Neuron (in vitro differentiated cells): Measurements from ENCODE around the gene NCBP2.

Experiments
- H2AFZ ChIP-seq: one replicate; pipeline ENCODE4 v1.6.1; 2013; ENCODE audit warnings: low read depth, mild to moderate bottlenecking, inconsistent platforms, low read length, moderate library complexity
- H3K27me3 ChIP-seq: one replicate; pipeline ENCODE4 v1.6.1; 2013; ENCODE audit warnings: low read length; ENCODE audit not compliant: insufficient read depth
- H3K36me3 ChIP-seq: one replicate; pipeline ENCODE4 v1.6.1; 2013; ENCODE audit warnings: low read length; ENCODE audit not compliant: insufficient read depth
- H3K4me1 ChIP-seq: one replicate; pipeline ENCODE4 v1.6.1; 2013; ENCODE audit warnings: low read length; ENCODE audit not compliant: insufficient read depth
- H3K4me3 ChIP-seq: 2 replicates; pipeline ENCODE4 v1.5.1; 2013; ENCODE audit warnings: mild to moderate bottlenecking, low read length, moderate library complexity
- H3K9me3 ChIP-seq: one replicate; pipeline ENCODE4 v1.6.1; 2013; ENCODE audit warnings: low read length

The NCBP2 gene

DNA sequence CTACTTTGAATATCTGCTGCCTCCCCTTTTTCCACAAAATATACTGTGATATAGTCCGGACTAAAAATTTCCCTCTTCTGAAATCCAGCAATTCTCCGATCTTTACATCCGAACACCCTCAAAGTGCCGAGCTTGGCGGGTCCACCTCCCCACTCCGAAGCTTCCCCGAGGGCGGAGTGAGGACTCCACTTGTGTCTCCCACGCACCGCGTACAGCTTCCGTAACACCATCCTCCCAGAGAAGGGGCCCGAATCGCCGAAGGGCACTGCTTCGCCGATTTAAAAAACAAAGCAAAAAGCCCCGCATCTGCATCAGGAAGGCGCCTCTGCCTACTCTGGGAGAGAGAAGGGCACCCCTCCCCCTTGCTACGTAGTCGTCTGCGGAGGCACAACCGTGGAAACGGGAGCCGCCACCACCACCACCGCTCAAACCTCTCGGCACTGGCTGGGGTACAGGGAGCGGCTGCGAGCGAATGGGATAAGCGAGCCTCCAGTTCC lies 551 bp downstream of the NCBP2 start:
- Histone ChIP-seq H2AFZ (peak overlapping the region; percentile 33), H3K9me3 (no peaks in the 10 kb centered on the region), H3K4me3 (peak overlapping the region; percentile 78), H3K27me3 (no peaks in the 10 kb centered on the region), H3K36me3 (peaks cover 31% of the 10 kb centered on the region), H3K4me1 (peaks cover 17% of the 10 kb centered on the region)

DNA sequence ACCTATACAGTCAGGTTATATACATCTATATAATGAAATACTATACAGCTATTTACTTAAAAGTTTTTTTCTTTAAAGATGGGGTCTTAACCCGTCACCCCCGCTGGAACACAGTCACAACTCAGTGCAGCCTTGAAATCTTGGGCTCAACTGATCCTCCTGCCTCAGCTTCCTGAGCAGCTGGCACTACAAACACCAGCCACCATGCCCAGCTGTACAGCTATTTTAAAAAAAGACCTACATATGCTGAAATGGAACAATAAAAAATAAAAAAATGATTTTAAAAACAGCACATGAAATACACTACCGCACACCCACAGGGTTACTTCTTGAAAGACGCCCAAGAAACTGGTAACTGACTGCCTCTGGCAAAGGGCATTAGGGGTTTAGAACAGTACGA lies 3.8 kb downstream of the NCBP2 start:
- peaks cover 62% of the 10 kb centered on the region for H3K36me3 ChIP-seq
- H3K4me1 ChIP-seq: peaks cover 13% of the 10 kb centered on the region
- H3K4me3 ChIP-seq: no peak overlapping the region

DNA sequence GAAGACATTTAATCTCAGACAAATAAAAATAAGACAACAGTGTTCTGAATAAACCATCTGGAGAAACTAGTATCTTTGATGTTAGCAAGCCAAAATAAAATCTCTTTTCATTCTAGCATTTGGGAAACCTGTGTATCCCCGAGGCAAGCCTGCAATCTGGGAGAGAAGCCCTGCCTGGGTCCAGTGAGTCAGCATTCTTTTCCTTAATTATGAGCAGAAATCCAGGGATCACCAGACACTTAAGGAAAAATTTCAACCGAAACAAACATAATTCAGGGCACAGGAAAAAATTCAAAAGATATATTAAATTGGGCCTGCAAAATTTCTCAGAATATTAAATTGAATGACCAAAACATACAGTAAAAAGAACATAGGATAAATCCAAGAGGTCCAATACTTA lies 4.2 kb downstream of the NCBP2 start:
- Histone ChIP-seq H3K9me3 (no peaks in the 10 kb centered on the region), H2AFZ (no peak overlapping the region), H3K27me3 (no peaks in the 10 kb centered on the region), H3K4me3 (no peak overlapping the region), H3K4me1 (peaks cover 8% of the 10 kb centered on the region), H3K36me3 (peaks cover 62% of the 10 kb centered on the region)

More for the DNA sequence above, 3.8 kb downstream of the NCBP2 start:
- Histone ChIP-seq H3K27me3 (no peaks in the 10 kb centered on the region), H3K9me3 (no peaks in the 10 kb centered on the region), H2AFZ (no peak overlapping the region)

DNA sequence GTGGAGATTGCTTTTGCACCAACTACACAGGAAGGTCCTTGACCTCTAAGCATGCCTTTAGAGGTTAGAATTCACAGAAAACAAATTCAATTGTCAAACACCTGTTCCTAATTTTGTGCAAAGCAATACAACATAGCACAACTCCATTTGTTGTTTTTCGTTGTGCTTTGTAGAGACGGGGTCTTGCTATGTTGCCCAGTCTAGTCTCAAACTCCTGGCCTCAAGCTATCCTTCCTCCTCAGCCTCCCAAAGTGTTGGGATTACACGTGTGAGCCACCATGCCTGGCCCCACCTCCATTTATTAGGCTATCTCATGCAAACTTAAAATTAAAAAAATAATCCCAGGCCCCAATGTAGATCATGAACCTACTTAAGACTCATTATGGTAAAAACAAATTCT lies 6.0 kb downstream of the NCBP2 start:
- Histone ChIP-seq H3K36me3 (peaks cover 74% of the 10 kb centered on the region), H3K4me3 (no peak overlapping the region), H3K9me3 (no peaks in the 10 kb centered on the region), H3K4me1 (peaks cover 8% of the 10 kb centered on the region), H3K27me3 (no peaks in the 10 kb centered on the region), H2AFZ (no peak overlapping the region)

DNA sequence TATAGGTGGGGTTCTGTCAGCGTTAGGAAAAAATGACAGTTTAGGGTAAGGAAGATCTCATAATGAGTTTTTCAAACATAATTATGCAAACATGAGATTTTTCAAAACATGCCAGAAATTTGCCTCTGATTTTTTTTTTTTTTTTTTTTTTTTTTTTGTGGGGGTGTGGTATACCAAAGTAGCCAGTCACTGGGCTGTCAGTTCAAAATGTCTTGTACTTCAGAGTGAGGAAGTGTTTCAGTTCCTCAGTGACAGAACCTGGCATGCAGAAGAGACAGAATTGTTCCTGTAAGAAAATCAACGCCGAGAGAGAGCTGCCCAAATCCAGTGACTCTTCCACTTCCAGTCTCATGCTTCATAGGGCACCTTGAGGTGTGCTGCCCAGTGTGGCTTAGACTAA lies 9.7 kb downstream of the NCBP2 start:
- Histone ChIP-seq H2AFZ (no peak overlapping the region), H3K36me3 (peaks cover 72% of the 10 kb centered on the region), H3K4me3 (no peak overlapping the region), H3K4me1 (no peaks in the 10 kb centered on the region), H3K9me3 (no peaks in the 10 kb centered on the region), H3K27me3 (no peaks in the 10 kb centered on the region)

DNA sequence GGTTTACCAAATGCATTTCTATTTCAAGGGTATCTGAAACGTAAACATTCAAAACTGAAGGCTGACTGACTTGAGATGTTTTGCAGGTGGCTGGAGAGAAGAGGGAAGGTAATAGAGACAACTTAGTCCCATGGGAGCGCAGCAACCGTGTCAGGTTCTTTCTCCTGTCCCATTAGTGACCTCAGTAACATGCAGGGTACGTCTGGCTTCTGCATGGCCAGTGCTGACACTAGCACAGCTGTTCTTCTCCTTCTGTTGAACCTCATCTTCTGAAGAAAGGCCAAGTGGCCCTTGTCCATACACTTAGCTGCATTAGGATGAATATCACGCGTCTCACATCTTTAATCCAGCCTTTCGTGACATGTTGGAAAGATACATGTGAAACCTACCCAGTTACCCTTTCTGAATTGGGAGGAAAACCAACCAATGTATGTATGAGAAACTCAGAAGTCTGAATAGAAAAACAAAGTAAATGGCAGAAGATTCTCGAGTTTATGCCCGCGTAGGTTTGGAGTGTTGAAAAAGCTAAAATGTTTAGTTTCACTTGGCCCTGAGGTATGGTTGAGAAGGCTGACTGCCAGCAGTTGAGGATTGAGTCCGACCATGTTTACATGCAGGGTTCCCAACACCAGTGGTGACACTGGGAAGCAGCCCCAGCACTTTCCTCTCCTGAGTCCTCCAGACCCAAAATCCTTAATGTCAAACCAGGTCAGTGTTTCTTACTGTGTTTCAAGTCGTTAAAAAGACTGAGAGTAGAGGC lies 10.3 kb downstream of the NCBP2 start:
- no peak overlapping the region for H3K4me3 ChIP-seq
- peaks cover 67% of the 10 kb centered on the region for H3K36me3 ChIP-seq
- H3K27me3 ChIP-seq: no peaks in the 10 kb centered on the region
- H3K4me1 ChIP-seq: no peaks in the 10 kb centered on the region
- H2AFZ ChIP-seq: no peak overlapping the region
- H3K9me3 ChIP-seq: no peaks in the 10 kb centered on the region

DNA sequence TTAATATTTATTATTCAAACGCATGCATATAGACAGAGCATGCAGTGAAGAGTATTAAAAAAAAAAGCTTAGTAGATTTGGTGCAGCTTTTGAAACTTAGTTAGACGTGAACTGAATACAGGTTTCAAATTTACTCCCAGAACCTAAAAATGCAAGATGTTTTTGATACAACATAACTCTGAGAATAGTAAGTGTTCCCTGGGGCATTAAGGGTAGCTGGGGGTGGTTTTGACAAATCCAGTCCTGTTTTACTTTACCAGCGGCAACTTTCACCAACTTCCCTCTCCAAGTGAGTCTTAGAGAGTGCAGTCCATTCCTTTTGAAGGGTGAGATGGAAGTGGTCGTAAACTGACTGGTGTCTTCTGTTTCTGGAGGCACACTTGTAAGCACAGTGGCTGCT lies 11.2 kb downstream of the NCBP2 start:
- H3K27me3 ChIP-seq: no peaks in the 10 kb centered on the region
- peaks cover 59% of the 10 kb centered on the region for H3K36me3 ChIP-seq

DNA sequence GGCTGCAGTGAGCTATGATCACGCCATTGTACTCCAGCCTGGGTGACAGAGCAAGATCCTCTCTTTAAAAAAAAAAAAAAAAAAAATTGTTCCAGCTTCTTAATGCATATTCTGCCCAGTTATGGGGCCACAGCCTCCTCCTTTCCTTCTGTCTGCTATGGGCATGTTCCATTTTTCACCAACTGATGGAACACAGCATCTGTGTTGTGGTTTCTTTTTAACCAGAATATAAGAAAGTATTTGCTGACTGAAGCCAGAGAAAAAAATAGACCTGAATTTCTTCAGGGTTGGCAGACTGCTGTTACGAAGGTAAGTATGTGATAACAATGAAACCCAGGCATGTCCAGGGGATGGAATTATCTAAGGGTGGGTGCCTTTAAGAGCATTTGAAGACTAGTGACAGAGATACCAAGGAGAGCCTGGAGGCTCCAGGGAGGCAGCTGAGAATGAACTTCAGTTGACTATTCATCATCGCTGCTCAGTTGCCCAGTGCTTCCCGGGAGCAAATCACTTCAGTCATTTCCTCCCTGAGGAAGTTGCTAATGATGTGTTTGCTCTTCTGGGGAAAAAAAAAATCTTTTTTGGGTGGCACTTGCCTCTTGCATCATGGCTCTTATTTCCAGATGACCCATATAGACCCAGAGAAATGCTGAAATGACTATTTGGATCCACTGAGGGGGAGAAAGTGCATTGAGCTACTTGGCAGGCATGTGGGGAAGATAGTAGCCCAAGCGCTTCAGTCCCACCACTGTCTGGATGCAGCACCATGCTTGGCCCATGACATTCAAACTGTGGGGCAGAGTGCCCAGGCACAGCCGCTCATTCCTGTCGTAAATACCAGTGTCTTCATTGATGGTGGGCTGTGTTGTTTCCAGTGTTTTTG lies 14.5 kb downstream of the NCBP2 start:
- Histone ChIP-seq H3K4me3 (no peak overlapping the region), H3K9me3 (no peaks in the 10 kb centered on the region), H2AFZ (no peak overlapping the region), H3K27me3 (no peaks in the 10 kb centered on the region), H3K36me3 (peaks cover 49% of the 10 kb centered on the region), H3K4me1 (no peaks in the 10 kb centered on the region)

More for the DNA sequence above, 11.2 kb downstream of the NCBP2 start:
- Histone ChIP-seq H2AFZ (no peak overlapping the region), H3K9me3 (no peaks in the 10 kb centered on the region), H3K4me1 (no peaks in the 10 kb centered on the region), H3K4me3 (no peak overlapping the region)

DNA sequence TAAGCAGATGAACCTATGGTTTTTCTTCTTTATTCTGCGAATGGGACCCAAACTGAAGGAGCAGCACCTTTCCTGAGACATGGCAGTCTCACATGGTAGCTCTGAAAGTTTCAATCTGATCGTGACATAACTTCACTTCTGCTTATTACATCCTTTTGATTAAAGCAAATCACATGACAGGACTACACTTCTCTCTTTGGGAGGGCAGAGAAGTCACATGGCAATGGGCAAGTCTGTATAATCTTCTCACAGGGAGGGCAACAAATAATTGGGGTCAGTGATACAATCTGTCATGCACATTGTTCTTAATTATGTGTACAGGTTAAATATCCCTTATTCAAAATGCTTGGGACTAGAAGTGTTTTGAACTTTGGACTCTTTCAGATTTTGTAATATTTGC lies 21.6 kb downstream of the NCBP2 start:
- Histone ChIP-seq H3K4me3 (no peak overlapping the region), H3K27me3 (no peaks in the 10 kb centered on the region), H2AFZ (no peak overlapping the region), H3K9me3 (peaks cover 2% of the 10 kb centered on the region), H3K36me3 (peaks cover 34% of the 10 kb centered on the region), H3K4me1 (no peaks in the 10 kb centered on the region)

DNA sequence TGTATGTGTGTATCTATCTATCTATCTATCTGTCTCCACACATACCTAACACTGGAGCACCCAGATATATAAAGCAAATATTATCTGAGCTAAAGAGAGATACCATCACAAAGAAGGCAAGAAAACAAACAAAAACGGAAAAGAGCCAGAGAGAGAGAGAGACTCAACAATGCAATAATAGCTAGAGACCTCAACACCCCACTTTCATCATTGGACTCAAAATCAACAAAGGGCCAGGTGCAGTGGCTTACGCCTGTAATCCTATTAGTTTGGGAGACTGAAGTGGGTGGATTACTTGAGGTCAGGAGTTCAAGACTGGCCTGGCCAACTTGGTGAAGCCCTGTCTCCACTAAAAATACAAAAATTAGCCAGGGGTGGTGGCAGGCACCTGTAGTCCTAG lies 23.4 kb downstream of the NCBP2 start:
- Histone ChIP-seq H3K36me3 (peaks cover 41% of the 10 kb centered on the region), H3K9me3 (peaks cover 10% of the 10 kb centered on the region), H3K27me3 (no peaks in the 10 kb centered on the region), H3K4me3 (no peak overlapping the region), H3K4me1 (no peaks in the 10 kb centered on the region), H2AFZ (no peak overlapping the region)

DNA sequence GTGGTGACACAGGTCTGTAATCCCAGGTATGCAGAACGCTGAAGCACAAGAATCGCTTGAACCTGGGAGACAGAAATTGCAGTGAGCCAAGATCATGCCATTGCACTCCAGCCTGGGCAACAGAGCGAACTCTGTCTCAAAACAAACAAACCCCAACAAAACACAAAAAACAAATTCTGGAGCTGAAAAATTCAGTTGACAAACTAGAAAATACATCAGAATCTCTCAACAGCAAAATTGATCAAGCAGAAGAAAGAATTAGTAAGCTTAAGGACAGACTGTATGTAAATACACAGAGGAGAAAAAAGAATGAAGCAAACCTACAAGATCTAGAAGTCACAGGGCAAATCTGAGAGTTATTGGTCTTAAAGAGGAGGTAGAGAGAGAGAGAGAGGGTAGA lies 25.3 kb downstream of the NCBP2 start:
- Histone ChIP-seq H3K36me3 (peaks cover 25% of the 10 kb centered on the region), H3K27me3 (no peaks in the 10 kb centered on the region), H2AFZ (no peak overlapping the region), H3K9me3 (peaks cover 10% of the 10 kb centered on the region), H3K4me3 (no peak overlapping the region), H3K4me1 (no peaks in the 10 kb centered on the region)

DNA sequence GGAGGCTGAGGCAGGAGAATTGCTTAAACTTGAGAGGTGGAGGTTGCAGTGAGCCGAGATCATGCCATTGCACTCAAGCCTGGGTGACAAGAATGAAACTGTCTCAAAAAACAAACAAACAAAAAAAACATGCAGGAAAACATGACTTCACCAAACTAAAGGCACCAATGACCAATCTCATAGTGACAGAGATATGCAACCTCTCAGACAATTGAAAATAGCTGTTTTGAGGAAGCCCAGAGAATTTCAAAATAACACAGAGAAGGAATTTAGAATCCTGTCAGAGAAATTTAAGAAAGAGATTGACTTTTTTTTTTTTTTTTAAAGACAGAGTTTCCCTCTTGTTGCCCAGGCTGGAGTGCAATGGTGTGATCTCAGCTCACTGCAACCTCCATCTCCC lies 26.1 kb downstream of the NCBP2 start:
- no peaks in the 10 kb centered on the region for H3K4me1 ChIP-seq
- no peak overlapping the region for H2AFZ ChIP-seq
- H3K36me3 ChIP-seq: peaks cover 21% of the 10 kb centered on the region
- no peak overlapping the region for H3K4me3 ChIP-seq
- no peaks in the 10 kb centered on the region for H3K27me3 ChIP-seq
- peaks cover 10% of the 10 kb centered on the region for H3K9me3 ChIP-seq

DNA sequence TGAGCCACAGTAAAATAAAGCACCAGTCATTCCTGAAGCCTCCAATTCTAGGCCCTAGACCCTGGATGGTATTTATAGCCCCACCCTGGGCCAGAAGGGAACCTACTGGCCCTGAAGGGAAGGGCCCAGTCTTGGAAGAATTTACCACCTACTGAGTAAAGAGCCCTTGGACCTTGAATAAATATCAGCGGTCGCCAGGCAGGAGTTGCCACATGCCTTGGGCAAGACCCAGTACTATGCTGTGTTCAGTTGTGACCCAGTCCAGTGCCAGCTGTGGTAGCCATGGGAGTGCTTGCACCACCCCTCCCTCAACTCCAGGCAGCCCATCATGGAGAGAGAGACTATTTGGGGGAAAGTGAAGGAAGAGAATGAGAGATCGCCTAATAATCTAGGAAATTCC lies 27.0 kb downstream of the NCBP2 start:
- no peaks in the 10 kb centered on the region for H3K4me1 ChIP-seq
- H2AFZ ChIP-seq: no peak overlapping the region
- H3K27me3 ChIP-seq: no peaks in the 10 kb centered on the region
- no peak overlapping the region for H3K4me3 ChIP-seq
- H3K9me3 ChIP-seq: peaks cover 10% of the 10 kb centered on the region
- H3K36me3 ChIP-seq: peaks cover 18% of the 10 kb centered on the region
